ENCODE results near the gene BUD13. TPM values are rescaled to one million over a fixed set of nuclear protein-coding genes. Genes with fewer than 3 reads are reported as not detected.
A peak's percentile ranks its signal among the peaks of the same experiment; 100 is the strongest.
"Not testable (repeated sequence)": the region's sequence is repeated elsewhere in the genome, so short reads cannot be mapped to it uniquely, and the experiment has no call there.

The BUD13 gene
- total RNA-seq, 1 donor from 2014 or later = 21.4 TPM

- Mint-ChIP-seq H3K27me3 (ENCODE audit: low read depth) (no peaks in the 10 kb centered on the region), H3K4me1 (peaks cover 24% of the 10 kb centered on the region), H3K27ac (peak overlapping the region; percentile 99), H3K36me3 (peaks cover 13% of the 10 kb centered on the region), H3K9me3 (no peaks in the 10 kb centered on the region), H3K4me3 (peak overlapping the region; percentile 97)
- no peak for DNase-seq (ENCODE audit: low spot score in 2 of 2, unreplicated experiment in 2 of 2)
- TF ChIP-seq, protein P1, sequence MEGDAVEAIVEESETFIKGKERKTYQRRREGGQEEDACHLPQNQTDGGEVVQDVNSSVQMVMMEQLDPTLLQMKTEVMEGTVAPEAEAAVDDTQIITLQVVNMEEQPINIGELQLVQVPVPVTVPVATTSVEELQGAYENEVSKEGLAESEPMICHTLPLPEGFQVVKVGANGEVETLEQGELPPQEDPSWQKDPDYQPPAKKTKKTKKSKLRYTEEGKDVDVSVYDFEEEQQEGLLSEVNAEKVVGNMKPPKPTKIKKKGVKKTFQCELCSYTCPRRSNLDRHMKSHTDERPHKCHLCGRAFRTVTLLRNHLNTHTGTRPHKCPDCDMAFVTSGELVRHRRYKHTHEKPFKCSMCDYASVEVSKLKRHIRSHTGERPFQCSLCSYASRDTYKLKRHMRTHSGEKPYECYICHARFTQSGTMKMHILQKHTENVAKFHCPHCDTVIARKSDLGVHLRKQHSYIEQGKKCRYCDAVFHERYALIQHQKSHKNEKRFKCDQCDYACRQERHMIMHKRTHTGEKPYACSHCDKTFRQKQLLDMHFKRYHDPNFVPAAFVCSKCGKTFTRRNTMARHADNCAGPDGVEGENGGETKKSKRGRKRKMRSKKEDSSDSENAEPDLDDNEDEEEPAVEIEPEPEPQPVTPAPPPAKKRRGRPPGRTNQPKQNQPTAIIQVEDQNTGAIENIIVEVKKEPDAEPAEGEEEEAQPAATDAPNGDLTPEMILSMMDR (IDR thresholded peaks at IDR 0.05; ENCODE audit: unreplicated experiment) = no peak
These were observed 663 bp upstream of the BUD13 start for GRCh38 chr11:116773203-116774097.

DNA sequence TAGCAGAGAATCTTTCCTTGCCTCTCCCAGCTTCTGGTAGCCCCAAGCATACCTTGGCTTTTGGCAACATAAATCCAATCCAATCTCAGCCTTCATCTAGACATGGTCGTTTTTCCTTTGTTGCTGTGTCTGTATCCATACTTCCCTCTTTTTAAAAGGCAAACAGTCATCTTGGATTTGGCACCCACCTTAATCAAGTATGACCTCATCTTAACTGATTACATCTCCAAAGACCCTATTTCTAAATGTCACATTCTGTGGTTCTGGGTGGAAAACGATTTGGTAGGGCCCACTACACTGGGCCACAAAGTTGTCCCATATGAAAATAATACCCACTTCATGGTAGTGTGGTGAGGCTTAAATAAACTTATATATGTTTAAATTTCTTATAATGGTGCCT lies 852 bp downstream of the BUD13 start:
- TF ChIP-seq, protein P1 (IDR thresholded peaks at IDR 0.05; ENCODE audit: unreplicated experiment) = no peak
- Mint-ChIP-seq H3K4me3 (peak overlapping the region; percentile 97), H3K36me3 (peaks cover 8% of the 10 kb centered on the region), H3K27me3 (ENCODE audit: low read depth) (no peaks in the 10 kb centered on the region), H3K9me3 (no peaks in the 10 kb centered on the region), H3K27ac (peak overlapping the region; percentile 99), H3K4me1 (peaks cover 24% of the 10 kb centered on the region)
- no peak for DNase-seq (ENCODE audit: low spot score in 2 of 2, unreplicated experiment in 2 of 2)

- no peak overlapping the region for H3K27ac Mint-ChIP-seq
These were observed 10.7 kb downstream of the BUD13 start for GRCh38 chr11:116762132-116762531.

GRCh38 chr11:116756044-116756443 lies 16.7 kb downstream of the BUD13 start:
- H3K4me3 Mint-ChIP-seq; DNase-seq (ENCODE audit: low spot score in 2 of 2, unreplicated experiment in 2 of 2); H3K4me1 Mint-ChIP-seq; H3K9me3 Mint-ChIP-seq; H3K27ac Mint-ChIP-seq; H3K27me3 Mint-ChIP-seq (ENCODE audit: low read depth): not testable (repeated sequence)
- peaks cover 38% of the 10 kb centered on the region for H3K36me3 Mint-ChIP-seq

More at GRCh38 chr11:116762132-116762531, 10.7 kb downstream of the BUD13 start:
- no peak for DNase-seq (ENCODE audit: low spot score in 2 of 2, unreplicated experiment in 2 of 2)
- Mint-ChIP-seq H3K27me3 (ENCODE audit: low read depth) (no peaks in the 10 kb centered on the region), H3K4me1 (no peaks in the 10 kb centered on the region), H3K4me3 (no peak overlapping the region), H3K36me3 (peaks cover 39% of the 10 kb centered on the region), H3K9me3 (no peaks in the 10 kb centered on the region)
- TF ChIP-seq, protein P1 (IDR thresholded peaks at IDR 0.05; ENCODE audit: unreplicated experiment) = no peak

- no peak overlapping the region for H3K4me3 Mint-ChIP-seq
- no peaks in the 10 kb centered on the region for H3K27me3 Mint-ChIP-seq (ENCODE audit: low read depth)
- H3K9me3 Mint-ChIP-seq = no peaks in the 10 kb centered on the region
- no peak for DNase-seq (ENCODE audit: low spot score in 2 of 2, unreplicated experiment in 2 of 2)
- H3K4me1 Mint-ChIP-seq = no peaks in the 10 kb centered on the region
- TF ChIP-seq, protein P1 (IDR thresholded peaks at IDR 0.05; ENCODE audit: unreplicated experiment) = no peak
- H3K36me3 Mint-ChIP-seq = peaks cover 26% of the 10 kb centered on the region
- H3K27ac Mint-ChIP-seq = no peak overlapping the region
These were observed 22.6 kb downstream of the BUD13 start for GRCh38 chr11:116750070-116750718.

GRCh38 chr11:116742104-116742503 lies 30.7 kb downstream of the BUD13 start:
- DNase-seq (ENCODE audit: low spot score in 2 of 2, unreplicated experiment in 2 of 2) = no peak
- Mint-ChIP-seq H3K27ac (peak overlapping the region; percentile 75), H3K4me3 (no peak overlapping the region), H3K9me3 (no peaks in the 10 kb centered on the region), H3K36me3 (peaks cover 12% of the 10 kb centered on the region), H3K4me1 (peaks cover 12% of the 10 kb centered on the region), H3K27me3 (ENCODE audit: low read depth) (no peaks in the 10 kb centered on the region)
- TF ChIP-seq, protein P1 (IDR thresholded peaks at IDR 0.05; ENCODE audit: unreplicated experiment) = no peak
